Measurements from ENCODE around the gene NUDT14.

The NUDT14 gene

DNA sequence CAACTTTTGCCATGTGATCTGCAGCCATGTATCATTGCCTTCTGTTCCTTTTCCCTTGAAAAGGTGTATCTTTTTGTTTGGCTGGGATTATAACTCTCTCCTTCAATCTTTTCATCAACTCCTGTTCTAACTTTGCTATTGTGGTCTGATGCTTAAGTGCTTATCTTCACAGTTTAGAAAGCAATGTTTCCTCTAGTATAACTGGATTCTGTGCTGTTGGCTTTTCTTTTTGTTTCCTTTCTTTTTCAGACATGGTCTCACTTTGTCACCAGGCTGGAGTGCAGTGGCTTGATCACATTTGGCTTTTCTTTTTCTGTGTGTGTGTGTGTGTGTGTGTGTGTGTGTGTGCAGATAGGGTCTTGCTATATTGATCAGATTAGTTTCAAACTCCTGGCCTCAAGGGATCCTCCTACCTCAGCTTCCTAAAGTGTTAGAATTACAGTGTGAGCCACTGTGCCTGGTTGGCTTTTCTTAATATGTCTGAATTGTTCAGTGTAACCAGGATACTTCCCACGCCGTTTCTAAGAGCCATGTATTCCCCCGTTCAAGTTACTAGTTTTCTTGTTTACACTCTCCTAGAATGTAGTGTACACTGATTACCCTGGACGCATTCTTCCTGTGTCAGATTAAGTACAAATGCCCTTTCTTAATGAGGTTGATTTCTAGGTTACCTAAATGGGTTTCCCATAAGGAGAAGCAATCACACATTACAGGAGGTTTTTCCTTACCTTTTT lies 48.0 kb downstream of the NUDT14 start:
- H3K36me3 ChIP-seq (ENCODE audit: control insufficient read depth, insufficient read depth, low read length): no peaks in the 10 kb centered on the region
- no peaks in the 10 kb centered on the region for H3K27me3 ChIP-seq (ENCODE audit: control insufficient read depth, insufficient read depth, low read length, poor library complexity, severe bottlenecking)
- H3K4me3 ChIP-seq (ENCODE audit: insufficient read depth, low read depth, low read length): no peak overlapping the region
- no peaks in the 10 kb centered on the region for H3K9me3 ChIP-seq (ENCODE audit: control insufficient read depth, low read length)
- H3K4me1 ChIP-seq (ENCODE audit: control insufficient read depth, insufficient read depth, low read length): no peaks in the 10 kb centered on the region
- WGBS, 2 experiments: 89 to 90% methylated on average over 4 of the region's 4 CpGs
- no peak overlapping the region for H3K27ac ChIP-seq (ENCODE audit: insufficient read depth, low read depth, low read length, poor library complexity, severe bottlenecking)

DNA sequence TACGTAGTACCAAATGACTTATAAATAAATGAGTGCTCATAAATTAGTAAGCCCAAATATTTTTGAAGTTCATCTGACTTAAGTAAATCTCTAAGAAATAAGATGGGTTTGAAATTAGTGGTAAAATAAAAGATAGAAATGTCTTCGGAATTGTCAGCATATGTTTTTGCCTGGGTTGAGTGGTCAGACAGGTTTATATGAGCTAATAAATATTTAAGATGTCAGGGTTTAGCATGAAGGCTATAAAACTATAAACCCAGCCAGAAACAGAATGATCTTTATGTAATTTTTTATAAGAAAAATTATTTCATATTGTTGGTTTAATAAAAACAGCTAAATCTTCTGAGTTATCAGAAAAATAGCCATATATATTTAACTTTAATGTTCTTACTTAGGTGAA lies 49.9 kb downstream of the NUDT14 start:
- WGBS, 2 experiments: 87 to 95% methylated on average over 1 to 2 of the region's 2 CpGs
- Histone ChIP-seq H3K4me3 (ENCODE audit: insufficient read depth, low read depth, low read length) (no peak overlapping the region), H3K4me1 (ENCODE audit: control insufficient read depth, insufficient read depth, low read length) (no peaks in the 10 kb centered on the region), H3K9me3 (ENCODE audit: control insufficient read depth, low read length) (no peaks in the 10 kb centered on the region), H3K36me3 (ENCODE audit: control insufficient read depth, insufficient read depth, low read length) (no peaks in the 10 kb centered on the region), H3K27ac (ENCODE audit: insufficient read depth, low read depth, low read length, poor library complexity, severe bottlenecking) (no peak overlapping the region), H3K27me3 (ENCODE audit: control insufficient read depth, insufficient read depth, low read length, poor library complexity, severe bottlenecking) (no peaks in the 10 kb centered on the region)

DNA sequence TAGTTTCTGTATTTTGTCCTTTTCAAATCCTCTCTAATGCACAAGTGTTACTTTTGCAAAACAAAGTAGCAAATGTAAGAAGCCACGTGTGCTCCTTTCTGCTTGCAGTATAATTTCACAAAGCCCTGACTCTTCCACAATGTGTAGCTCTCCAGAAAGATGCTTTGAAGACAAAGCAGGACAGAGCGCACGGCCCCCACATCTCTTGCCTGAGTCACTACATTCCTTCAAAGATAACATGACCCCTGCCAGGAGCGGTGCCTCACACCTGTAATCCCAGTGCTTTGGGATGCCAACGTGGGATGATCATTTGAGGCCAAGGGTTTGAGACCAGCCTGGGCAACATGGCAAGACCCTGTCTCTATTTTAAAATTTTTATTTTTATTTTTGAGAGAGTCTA lies 53.1 kb downstream of the NUDT14 start:
- Histone ChIP-seq H3K4me3 (ENCODE audit: insufficient read depth, low read depth, low read length) (no peak overlapping the region), H3K27me3 (ENCODE audit: control insufficient read depth, insufficient read depth, low read length, poor library complexity, severe bottlenecking) (no peaks in the 10 kb centered on the region), H3K27ac (ENCODE audit: insufficient read depth, low read depth, low read length, poor library complexity, severe bottlenecking) (no peak overlapping the region), H3K9me3 (ENCODE audit: control insufficient read depth, low read length) (no peaks in the 10 kb centered on the region), H3K36me3 (ENCODE audit: control insufficient read depth, insufficient read depth, low read length) (no peaks in the 10 kb centered on the region), H3K4me1 (ENCODE audit: control insufficient read depth, insufficient read depth, low read length) (no peaks in the 10 kb centered on the region)
- WGBS, 2 experiments: 50 to 62% methylated on average over 5 of the region's 5 CpGs

DNA sequence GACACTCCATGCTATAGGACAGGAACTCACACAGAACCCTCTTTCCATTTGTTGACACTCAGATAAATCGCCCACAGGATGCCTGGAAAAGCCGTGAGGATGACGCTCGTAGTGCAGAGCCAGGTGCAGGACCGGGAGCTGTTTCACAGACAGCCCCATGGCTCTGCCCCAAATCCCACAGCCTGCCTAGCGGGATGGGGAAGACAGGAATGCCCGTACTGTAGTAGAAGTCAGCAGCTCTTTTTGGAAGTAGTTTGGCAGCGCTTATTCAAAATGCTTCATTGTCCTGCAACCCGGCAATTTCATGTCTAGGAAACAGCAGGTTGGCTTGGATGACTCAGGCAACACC lies 54.2 kb downstream of the NUDT14 start:
- WGBS, 2 experiments: 87 to 93% methylated on average over 9 of the region's 9 CpGs
- Histone ChIP-seq H3K36me3 (ENCODE audit: control insufficient read depth, insufficient read depth, low read length) (no peaks in the 10 kb centered on the region), H3K4me1 (ENCODE audit: control insufficient read depth, insufficient read depth, low read length) (no peaks in the 10 kb centered on the region), H3K27ac (ENCODE audit: insufficient read depth, low read depth, low read length, poor library complexity, severe bottlenecking) (no peak overlapping the region), H3K9me3 (ENCODE audit: control insufficient read depth, low read length) (peaks cover under 1% of the 10 kb centered on the region), H3K27me3 (ENCODE audit: control insufficient read depth, insufficient read depth, low read length, poor library complexity, severe bottlenecking) (no peaks in the 10 kb centered on the region), H3K4me3 (ENCODE audit: insufficient read depth, low read depth, low read length) (no peak overlapping the region)

DNA sequence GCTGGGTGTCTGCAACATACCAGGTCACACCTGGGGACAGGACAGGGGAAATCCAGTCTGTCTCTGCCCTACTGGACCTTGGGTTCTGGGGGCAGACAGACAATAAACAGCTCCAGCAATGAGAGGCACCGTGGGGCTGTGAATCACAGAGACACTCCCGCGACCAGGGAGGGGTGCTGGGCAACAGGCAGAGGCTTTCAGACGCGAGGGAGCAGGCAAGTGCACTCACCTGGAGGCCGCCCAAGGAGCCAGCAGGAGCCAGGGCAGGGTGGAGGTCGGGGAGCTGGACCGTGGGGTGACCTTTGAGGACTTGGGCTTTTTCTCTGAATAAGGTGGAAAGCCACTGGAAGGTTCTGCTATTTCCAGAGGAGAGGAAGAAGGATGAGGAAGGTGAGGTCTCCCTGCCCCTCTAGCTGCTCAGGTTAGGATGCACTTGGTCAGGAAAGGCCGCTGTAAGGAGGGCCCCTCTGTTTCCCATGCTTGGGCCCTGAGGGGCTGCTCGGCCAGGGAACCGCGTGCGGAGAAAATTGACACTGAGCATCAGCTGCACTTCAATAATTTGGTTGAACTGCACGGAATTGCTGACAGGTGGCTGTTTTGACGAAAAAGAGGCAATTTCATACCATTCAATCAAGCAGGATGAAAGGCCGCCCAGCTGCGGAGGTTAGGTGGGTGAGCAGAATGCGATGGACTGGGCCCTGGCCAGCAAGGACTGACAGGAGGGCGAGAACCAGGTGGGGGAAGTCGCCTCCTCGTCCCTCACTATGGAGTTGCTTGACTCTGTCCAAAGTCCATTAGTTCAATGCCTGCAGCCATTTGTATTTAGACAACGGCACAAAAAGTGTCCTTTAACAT lies 54.8 kb downstream of the NUDT14 start:
- H3K4me1 ChIP-seq (ENCODE audit: control insufficient read depth, insufficient read depth, low read length): no peaks in the 10 kb centered on the region
- no peak overlapping the region for H3K4me3 ChIP-seq (ENCODE audit: insufficient read depth, low read depth, low read length)
- no peak overlapping the region for H3K27ac ChIP-seq (ENCODE audit: insufficient read depth, low read depth, low read length, poor library complexity, severe bottlenecking)
- 84 to 85% methylated on average over 22 of the region's 22 CpGs for WGBS, 2 experiments
- H3K36me3 ChIP-seq (ENCODE audit: control insufficient read depth, insufficient read depth, low read length): no peaks in the 10 kb centered on the region
- H3K27me3 ChIP-seq (ENCODE audit: control insufficient read depth, insufficient read depth, low read length, poor library complexity, severe bottlenecking): no peaks in the 10 kb centered on the region
- H3K9me3 ChIP-seq (ENCODE audit: control insufficient read depth, low read length): peaks cover 5% of the 10 kb centered on the region

DNA sequence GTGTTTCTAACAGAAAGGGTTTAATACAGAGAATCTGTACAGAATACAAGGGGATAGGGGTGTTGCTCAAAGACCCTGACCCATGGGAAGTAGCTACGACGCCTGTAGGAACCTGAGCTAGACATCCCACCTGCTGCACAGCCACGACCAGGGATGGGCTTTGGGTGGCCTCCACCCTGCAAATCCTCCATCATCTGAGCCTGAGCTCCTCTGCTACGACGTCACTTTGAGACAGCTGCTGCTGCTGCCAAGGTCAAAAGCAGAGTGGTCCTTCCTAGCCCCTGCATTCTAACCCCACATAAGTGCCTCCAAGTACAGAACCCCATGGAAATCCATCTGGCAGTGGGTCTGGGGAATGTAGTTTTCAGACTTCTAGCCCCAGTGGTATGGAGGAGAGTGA lies 56.3 kb downstream of the NUDT14 start:
- H3K36me3 ChIP-seq (ENCODE audit: control insufficient read depth, insufficient read depth, low read length): no peaks in the 10 kb centered on the region
- H3K4me1 ChIP-seq (ENCODE audit: control insufficient read depth, insufficient read depth, low read length): no peaks in the 10 kb centered on the region
- no peak overlapping the region for H3K27ac ChIP-seq (ENCODE audit: insufficient read depth, low read depth, low read length, poor library complexity, severe bottlenecking)
- H3K27me3 ChIP-seq (ENCODE audit: control insufficient read depth, insufficient read depth, low read length, poor library complexity, severe bottlenecking): no peaks in the 10 kb centered on the region
- H3K4me3 ChIP-seq (ENCODE audit: insufficient read depth, low read depth, low read length): no peak overlapping the region
- H3K9me3 ChIP-seq (ENCODE audit: control insufficient read depth, low read length): peaks cover 5% of the 10 kb centered on the region
- 70 to 74% methylated on average over 5 of the region's 5 CpGs for WGBS, 2 experiments

DNA sequence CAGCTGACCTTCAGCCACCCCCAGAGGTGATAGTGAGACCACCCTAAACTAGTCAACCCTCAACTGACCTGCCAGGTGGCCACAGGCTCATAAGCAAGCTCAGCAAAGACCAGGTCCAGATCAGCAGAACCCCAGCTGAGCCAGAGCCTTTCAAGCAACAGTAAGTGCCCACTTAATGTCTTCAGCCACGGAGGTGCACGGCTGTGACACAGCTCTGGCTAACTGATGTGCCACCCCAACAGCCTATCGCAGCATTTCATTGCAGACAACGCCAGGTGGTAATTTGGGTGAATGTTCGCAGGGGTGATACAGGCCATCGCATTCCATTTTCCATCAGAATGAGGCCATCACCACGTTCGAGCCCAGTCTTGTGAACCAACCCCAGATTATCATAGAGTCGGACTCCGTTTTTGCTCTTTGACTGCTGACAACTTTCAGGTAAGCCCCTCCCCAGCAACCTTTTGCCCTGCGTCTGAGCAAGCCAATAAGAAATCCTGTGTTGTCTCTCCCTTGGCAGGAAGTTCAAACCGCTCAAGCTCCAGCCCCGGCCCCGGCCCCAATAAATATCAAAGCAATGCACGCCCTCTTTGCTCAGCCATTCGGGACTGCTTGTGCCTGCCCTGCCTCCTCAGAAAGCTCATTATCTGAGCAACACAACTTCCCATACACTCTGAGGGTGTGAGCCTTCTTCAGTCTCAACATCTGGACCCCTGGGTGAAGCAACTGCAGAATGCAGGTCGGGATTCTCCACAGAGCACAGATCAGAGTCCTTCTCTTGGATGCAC lies 56.9 kb downstream of the NUDT14 start:
- H3K9me3 ChIP-seq (ENCODE audit: control insufficient read depth, low read length): peaks cover 5% of the 10 kb centered on the region
- no peaks in the 10 kb centered on the region for H3K27me3 ChIP-seq (ENCODE audit: control insufficient read depth, insufficient read depth, low read length, poor library complexity, severe bottlenecking)
- H3K4me3 ChIP-seq (ENCODE audit: insufficient read depth, low read depth, low read length): no peak overlapping the region
- no peaks in the 10 kb centered on the region for H3K36me3 ChIP-seq (ENCODE audit: control insufficient read depth, insufficient read depth, low read length)
- 89% methylated on average over 17 of the region's 17 CpGs for WGBS, 2 experiments
- H3K27ac ChIP-seq (ENCODE audit: insufficient read depth, low read depth, low read length, poor library complexity, severe bottlenecking): no peak overlapping the region
- H3K4me1 ChIP-seq (ENCODE audit: control insufficient read depth, insufficient read depth, low read length): no peaks in the 10 kb centered on the region

DNA sequence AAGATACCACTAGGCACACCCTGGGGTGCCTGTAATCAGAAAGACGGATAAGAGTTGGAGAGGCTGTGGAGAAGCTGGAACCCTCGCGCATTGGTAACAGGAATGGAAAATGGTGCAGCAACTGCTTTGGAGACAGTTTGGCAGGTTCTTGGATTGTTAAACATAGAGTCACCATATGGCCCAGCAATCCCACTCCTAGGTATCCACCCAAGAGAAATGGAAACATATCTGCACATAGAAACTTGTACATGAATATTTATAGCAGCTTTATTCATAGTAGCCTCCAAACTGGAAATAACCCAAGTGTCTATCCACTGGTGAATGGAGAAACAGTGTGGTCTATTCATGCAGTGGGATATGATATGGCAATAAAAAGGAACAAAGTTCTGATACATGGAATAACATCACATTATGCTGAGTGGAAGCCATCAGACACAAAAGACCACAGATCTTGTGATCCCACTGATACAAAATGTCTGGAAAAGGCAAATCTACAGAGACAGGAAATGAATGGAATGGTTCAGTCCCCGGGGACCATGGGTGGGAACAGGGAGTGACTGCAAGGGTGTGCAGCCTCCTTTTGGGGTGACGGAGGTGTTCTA lies 57.9 kb downstream of the NUDT14 start:
- peaks cover 5% of the 10 kb centered on the region for H3K9me3 ChIP-seq (ENCODE audit: control insufficient read depth, low read length)
- no peak overlapping the region for H3K27ac ChIP-seq (ENCODE audit: insufficient read depth, low read depth, low read length, poor library complexity, severe bottlenecking)
- H3K27me3 ChIP-seq (ENCODE audit: control insufficient read depth, insufficient read depth, low read length, poor library complexity, severe bottlenecking): no peaks in the 10 kb centered on the region
- H3K36me3 ChIP-seq (ENCODE audit: control insufficient read depth, insufficient read depth, low read length): no peaks in the 10 kb centered on the region
- no peaks in the 10 kb centered on the region for H3K4me1 ChIP-seq (ENCODE audit: control insufficient read depth, insufficient read depth, low read length)
- no peak overlapping the region for H3K4me3 ChIP-seq (ENCODE audit: insufficient read depth, low read depth, low read length)
- WGBS, 2 experiments: 92 to 95% methylated on average over 5 of the region's 5 CpGs
